ENCODE measurements around the gene USP32. TPM values are rescaled to one million over a fixed set of nuclear protein-coding genes. Genes with fewer than 3 reads are reported as not detected.

Gene USP32
- polyA plus RNA-seq, 2 donors, result 9.5 to 16.1 TPM

GRCh38 chr17:60301649-60302048 lies 90.3 kb downstream of the USP32 start:
- Histone ChIP-seq H3K4me1 (ENCODE audit: control insufficient read depth in 2 of 2, insufficient read depth in 2 of 2, low read length in 1 of 2) (no peaks in the 10 kb centered on the region), H3K36me3 (ENCODE audit: control insufficient read depth in 2 of 2, insufficient read depth in 2 of 2, low read length in 1 of 2) (no peaks in the 10 kb centered on the region), H3K9me3 (ENCODE audit: control insufficient read depth in 2 of 2, insufficient read depth in 1 of 2, low read depth in 1 of 2, low read length in 1 of 2) (no peaks in the 10 kb centered on the region), H3K4me3 (ENCODE audit: low read depth in 1 of 2, low read length in 2 of 2) (no peak overlapping the region), H3K27ac (ENCODE audit: low read depth in 2 of 2, low read length in 1 of 2) (no peak overlapping the region), H3K27me3 (ENCODE audit: control insufficient read depth in 1 of 2, insufficient read depth in 2 of 2, low read length in 2 of 2) (no peaks in the 10 kb centered on the region)
- 90 to 96% methylated on average over 1 of the region's 1 CpG for WGBS, 2 donors

GRCh38 chr17:60300949-60301348 lies 91.0 kb downstream of the USP32 start:
- Histone ChIP-seq H3K36me3 (ENCODE audit: control insufficient read depth in 2 of 2, insufficient read depth in 2 of 2, low read length in 1 of 2) (no peaks in the 10 kb centered on the region), H3K27me3 (ENCODE audit: control insufficient read depth in 1 of 2, insufficient read depth in 2 of 2, low read length in 2 of 2) (no peaks in the 10 kb centered on the region), H3K27ac (ENCODE audit: low read depth in 2 of 2, low read length in 1 of 2) (no peak overlapping the region), H3K9me3 (ENCODE audit: control insufficient read depth in 2 of 2, insufficient read depth in 1 of 2, low read depth in 1 of 2, low read length in 1 of 2) (no peaks in the 10 kb centered on the region), H3K4me3 (ENCODE audit: low read depth in 1 of 2, low read length in 2 of 2) (no peak overlapping the region), H3K4me1 (ENCODE audit: control insufficient read depth in 2 of 2, insufficient read depth in 2 of 2, low read length in 1 of 2) (no peaks in the 10 kb centered on the region)
- WGBS, 2 donors, result 60 to 73% methylated on average over 1 of the region's 1 CpG

- 74% methylated on average over 2 of the region's 2 CpGs for WGBS, 2 donors
- H3K4me3 ChIP-seq (ENCODE audit: low read depth in 1 of 2, low read length in 2 of 2), result no peak overlapping the region
- H3K27me3 ChIP-seq (ENCODE audit: control insufficient read depth in 1 of 2, insufficient read depth in 2 of 2, low read length in 2 of 2), result no peaks in the 10 kb centered on the region
- H3K9me3 ChIP-seq (ENCODE audit: control insufficient read depth in 2 of 2, insufficient read depth in 1 of 2, low read depth in 1 of 2, low read length in 1 of 2), result no peaks in the 10 kb centered on the region
- no peak overlapping the region for H3K27ac ChIP-seq (ENCODE audit: low read depth in 2 of 2, low read length in 1 of 2)
- H3K4me1 ChIP-seq (ENCODE audit: control insufficient read depth in 2 of 2, insufficient read depth in 2 of 2, low read length in 1 of 2), result no peaks in the 10 kb centered on the region
- no peaks in the 10 kb centered on the region for H3K36me3 ChIP-seq (ENCODE audit: control insufficient read depth in 2 of 2, insufficient read depth in 2 of 2, low read length in 1 of 2)
Measured at GRCh38 chr17:60300011-60300410, 91.9 kb downstream of the USP32 start.

- Histone ChIP-seq H3K36me3 (ENCODE audit: control insufficient read depth in 2 of 2, insufficient read depth in 2 of 2, low read length in 1 of 2) (no peaks in the 10 kb centered on the region), H3K27me3 (ENCODE audit: control insufficient read depth in 1 of 2, insufficient read depth in 2 of 2, low read length in 2 of 2) (no peaks in the 10 kb centered on the region), H3K9me3 (ENCODE audit: control insufficient read depth in 2 of 2, insufficient read depth in 1 of 2, low read depth in 1 of 2, low read length in 1 of 2) (no peaks in the 10 kb centered on the region), H3K4me3 (ENCODE audit: low read depth in 1 of 2, low read length in 2 of 2) (no peak overlapping the region), H3K4me1 (ENCODE audit: control insufficient read depth in 2 of 2, insufficient read depth in 2 of 2, low read length in 1 of 2) (no peaks in the 10 kb centered on the region), H3K27ac (ENCODE audit: low read depth in 2 of 2, low read length in 1 of 2) (no peak overlapping the region)
- 92 to 95% methylated on average over 4 of the region's 4 CpGs for WGBS, 2 donors
Measured at GRCh38 chr17:60297760-60298401, 94.1 kb downstream of the USP32 start.

- Histone ChIP-seq H3K4me1 (ENCODE audit: control insufficient read depth in 2 of 2, insufficient read depth in 2 of 2, low read length in 1 of 2) (no peaks in the 10 kb centered on the region), H3K27ac (ENCODE audit: low read depth in 2 of 2, low read length in 1 of 2) (no peak overlapping the region), H3K4me3 (ENCODE audit: low read depth in 1 of 2, low read length in 2 of 2) (no peak overlapping the region), H3K27me3 (ENCODE audit: control insufficient read depth in 1 of 2, insufficient read depth in 2 of 2, low read length in 2 of 2) (no peaks in the 10 kb centered on the region), H3K9me3 (ENCODE audit: control insufficient read depth in 2 of 2, insufficient read depth in 1 of 2, low read depth in 1 of 2, low read length in 1 of 2) (no peaks in the 10 kb centered on the region), H3K36me3 (ENCODE audit: control insufficient read depth in 2 of 2, insufficient read depth in 2 of 2, low read length in 1 of 2) (no peaks in the 10 kb centered on the region)
- WGBS, 2 donors, result 65 to 90% methylated on average over 2 of the region's 2 CpGs
Measured at GRCh38 chr17:60296177-60296576, 95.8 kb downstream of the USP32 start.

- H3K4me3 ChIP-seq (ENCODE audit: low read depth in 1 of 2, low read length in 2 of 2), result no peak overlapping the region
- no peak overlapping the region for H3K27ac ChIP-seq (ENCODE audit: low read depth in 2 of 2, low read length in 1 of 2)
- H3K4me1 ChIP-seq (ENCODE audit: control insufficient read depth in 2 of 2, insufficient read depth in 2 of 2, low read length in 1 of 2), result no peaks in the 10 kb centered on the region
- H3K36me3 ChIP-seq (ENCODE audit: control insufficient read depth in 2 of 2, insufficient read depth in 2 of 2, low read length in 1 of 2), result no peaks in the 10 kb centered on the region
- no peaks in the 10 kb centered on the region for H3K9me3 ChIP-seq (ENCODE audit: control insufficient read depth in 2 of 2, insufficient read depth in 1 of 2, low read depth in 1 of 2, low read length in 1 of 2)
- WGBS, 2 donors, result 96 to 97% methylated on average over 3 of the region's 3 CpGs
- no peaks in the 10 kb centered on the region for H3K27me3 ChIP-seq (ENCODE audit: control insufficient read depth in 1 of 2, insufficient read depth in 2 of 2, low read length in 2 of 2)
Measured at GRCh38 chr17:60293580-60294335, 98.2 kb downstream of the USP32 start.

- no peak overlapping the region for H3K4me3 ChIP-seq (ENCODE audit: low read depth in 1 of 2, low read length in 2 of 2)
- no peaks in the 10 kb centered on the region for H3K4me1 ChIP-seq (ENCODE audit: control insufficient read depth in 2 of 2, insufficient read depth in 2 of 2, low read length in 1 of 2)
- no peaks in the 10 kb centered on the region for H3K9me3 ChIP-seq (ENCODE audit: control insufficient read depth in 2 of 2, insufficient read depth in 1 of 2, low read depth in 1 of 2, low read length in 1 of 2)
- H3K27me3 ChIP-seq (ENCODE audit: control insufficient read depth in 1 of 2, insufficient read depth in 2 of 2, low read length in 2 of 2), result no peaks in the 10 kb centered on the region
- 97 to 100% methylated on average over 1 of the region's 1 CpG for WGBS, 2 donors
- H3K27ac ChIP-seq (ENCODE audit: low read depth in 2 of 2, low read length in 1 of 2), result no peak overlapping the region
- H3K36me3 ChIP-seq (ENCODE audit: control insufficient read depth in 2 of 2, insufficient read depth in 2 of 2, low read length in 1 of 2), result no peaks in the 10 kb centered on the region
Measured at GRCh38 chr17:60292697-60293096, 99.2 kb downstream of the USP32 start.

- Histone ChIP-seq H3K27me3 (ENCODE audit: control insufficient read depth in 1 of 2, insufficient read depth in 2 of 2, low read length in 2 of 2) (no peaks in the 10 kb centered on the region), H3K27ac (ENCODE audit: low read depth in 2 of 2, low read length in 1 of 2) (no peak overlapping the region), H3K4me1 (ENCODE audit: control insufficient read depth in 2 of 2, insufficient read depth in 2 of 2, low read length in 1 of 2) (no peaks in the 10 kb centered on the region), H3K9me3 (ENCODE audit: control insufficient read depth in 2 of 2, insufficient read depth in 1 of 2, low read depth in 1 of 2, low read length in 1 of 2) (no peaks in the 10 kb centered on the region), H3K4me3 (ENCODE audit: low read depth in 1 of 2, low read length in 2 of 2) (no peak overlapping the region), H3K36me3 (ENCODE audit: control insufficient read depth in 2 of 2, insufficient read depth in 2 of 2, low read length in 1 of 2) (no peaks in the 10 kb centered on the region)
- WGBS, 2 donors, result 81 to 83% methylated on average over 1 of the region's 1 CpG
Measured at GRCh38 chr17:60284709-60285108, 107.2 kb downstream of the USP32 start.

GRCh38 chr17:60283816-60284215 lies 108.1 kb downstream of the USP32 start:
- 95 to 98% methylated on average over 3 of the region's 3 CpGs for WGBS, 2 donors
- no peaks in the 10 kb centered on the region for H3K36me3 ChIP-seq (ENCODE audit: control insufficient read depth in 2 of 2, insufficient read depth in 2 of 2, low read length in 1 of 2)
- H3K4me3 ChIP-seq (ENCODE audit: low read depth in 1 of 2, low read length in 2 of 2), result no peak overlapping the region
- H3K9me3 ChIP-seq (ENCODE audit: control insufficient read depth in 2 of 2, insufficient read depth in 1 of 2, low read depth in 1 of 2, low read length in 1 of 2), result no peaks in the 10 kb centered on the region
- H3K27ac ChIP-seq (ENCODE audit: low read depth in 2 of 2, low read length in 1 of 2), result no peak overlapping the region
- no peaks in the 10 kb centered on the region for H3K27me3 ChIP-seq (ENCODE audit: control insufficient read depth in 1 of 2, insufficient read depth in 2 of 2, low read length in 2 of 2)
- no peaks in the 10 kb centered on the region for H3K4me1 ChIP-seq (ENCODE audit: control insufficient read depth in 2 of 2, insufficient read depth in 2 of 2, low read length in 1 of 2)

GRCh38 chr17:60280673-60281072 lies 111.3 kb downstream of the USP32 start:
- Histone ChIP-seq H3K36me3 (ENCODE audit: control insufficient read depth in 2 of 2, insufficient read depth in 2 of 2, low read length in 1 of 2) (no peaks in the 10 kb centered on the region), H3K9me3 (ENCODE audit: control insufficient read depth in 2 of 2, insufficient read depth in 1 of 2, low read depth in 1 of 2, low read length in 1 of 2) (no peaks in the 10 kb centered on the region), H3K27me3 (ENCODE audit: control insufficient read depth in 1 of 2, insufficient read depth in 2 of 2, low read length in 2 of 2) (no peaks in the 10 kb centered on the region), H3K4me1 (ENCODE audit: control insufficient read depth in 2 of 2, insufficient read depth in 2 of 2, low read length in 1 of 2) (no peaks in the 10 kb centered on the region), H3K4me3 (ENCODE audit: low read depth in 1 of 2, low read length in 2 of 2) (no peak overlapping the region), H3K27ac (ENCODE audit: low read depth in 2 of 2, low read length in 1 of 2) (no peak overlapping the region)

Measured in esophagus (tissue), 2 donors.